GM23338 (cell line): ENCODE data around the gene RPS2.

Experiments used
- CTCF ChIP-seq, 2 experiments: fragments of 200-600 bp in 1 of 2; sonication (generic) in 1 of 2; conservative IDR thresholded peaks; 2 replicates each; pipeline versions ENCODE4 v1.5.1 to v1.6.1; 2016 to 2017; ENCODE audit warnings: antibody characterized with exemption in 2 of 2, low read depth in 2 of 2, mild to moderate bottlenecking in 2 of 2, moderate library complexity in 1 of 2
- EZH2 ChIP-seq: fragments of 200-600 bp; sonication (generic); IDR thresholded peaks from one replicate; pipeline ENCODE4 v1.8.0; 2017; ENCODE audit warnings: antibody characterized with exemption, mild to moderate bottlenecking, low read depth; ENCODE audit not compliant: unreplicated experiment
- EZH2phosphoT487 ChIP-seq: fragments of 200-600 bp; sonication (generic); IDR thresholded peaks from one replicate; pipeline ENCODE4 v1.8.1; 2018; ENCODE audit warnings: antibody characterized with exemption; ENCODE audit not compliant: unreplicated experiment
- JUNB ChIP-seq: IDR thresholded peaks from one replicate; pipeline ENCODE4 v1.6.1; 2016; ENCODE audit warnings: antibody characterized with exemption; ENCODE audit not compliant: unreplicated experiment
- REST ChIP-seq: IDR thresholded peaks from one replicate; pipeline ENCODE4 v1.6.1; 2018; ENCODE audit warnings: antibody characterized with exemption; ENCODE audit not compliant: unreplicated experiment

DNA sequence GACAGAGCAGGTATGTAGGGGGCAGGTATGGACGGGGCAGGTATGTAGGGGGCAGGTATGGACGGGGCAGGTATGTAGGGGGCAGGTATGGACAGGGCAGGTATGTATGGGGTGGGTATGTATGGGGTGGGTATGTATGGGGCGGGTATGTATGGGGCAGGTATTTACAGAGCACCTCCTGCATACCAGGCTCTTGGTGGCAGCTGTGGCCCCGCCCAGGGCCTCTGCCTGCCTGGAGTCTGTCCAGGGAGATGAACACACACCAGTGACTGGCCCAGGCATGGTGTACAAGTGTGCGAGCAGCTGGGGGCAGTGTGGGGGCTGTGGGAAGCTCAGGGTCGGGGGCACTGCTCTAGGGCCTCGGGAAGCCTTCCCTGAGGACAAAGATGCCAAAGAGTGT lies 14.6 kb downstream of the RPS2 start:
- TF ChIP-seq CTCF (conservative IDR thresholded peaks at IDR 0.05; ENCODE audit: low read depth in 2 of 2) = no peak
- TF ChIP-seq EZH2 = no peak
- TF ChIP-seq JUNB = no peak
- TF ChIP-seq REST = no peak
- TF ChIP-seq EZH2phosphoT487 = no peak
